GM23338 (cell line): Measurements from ENCODE around the gene KCNAB3.

ENCODE experiments used
- EZH2 ChIP-seq: fragments of 200-600 bp; sonication (generic); IDR thresholded peaks from one replicate; pipeline ENCODE4 v1.8.0; 2017; ENCODE audit warnings: antibody characterized with exemption, mild to moderate bottlenecking, low read depth; ENCODE audit not compliant: unreplicated experiment
- POLR2AphosphoS5 ChIP-seq: IDR thresholded peaks from 2 replicates; pipeline ENCODE4 v1.6.1; 2016; ENCODE audit warnings: antibody characterized with exemption, low read depth

GRCh38 chr17:7887482-7888183 lies 42.0 kb downstream of the KCNAB3 start:
- TF ChIP-seq POLR2AphosphoS5 (peak; percentile 66), EZH2 (no peak)
